LNCaP clone FGC (cell line): ENCODE measurements around the gene MCRIP1.

ENCODE experiments used
- DNase-seq: peaks from one replicate; pipeline ENCODE4 v3.0.0-alpha.2; 2011; ENCODE audit warnings: low read depth
- H3K4me3 ChIP-seq: 2 replicates; pipeline ENCODE4 v1.5.1; 2011; ENCODE audit warnings: mild to moderate bottlenecking, low read depth, low read length, control low read depth
- TF ChIP-seq, protein P1 (sequence below): IDR thresholded peaks from 2 replicates; pipeline ENCODE4 v1.5.1; 2012; ENCODE audit warnings: mild to moderate bottlenecking; ENCODE audit not compliant: control insufficient read depth, insufficient read depth; ENCODE audit errors: extremely low read depth

MCRIP1 gene

DNA sequence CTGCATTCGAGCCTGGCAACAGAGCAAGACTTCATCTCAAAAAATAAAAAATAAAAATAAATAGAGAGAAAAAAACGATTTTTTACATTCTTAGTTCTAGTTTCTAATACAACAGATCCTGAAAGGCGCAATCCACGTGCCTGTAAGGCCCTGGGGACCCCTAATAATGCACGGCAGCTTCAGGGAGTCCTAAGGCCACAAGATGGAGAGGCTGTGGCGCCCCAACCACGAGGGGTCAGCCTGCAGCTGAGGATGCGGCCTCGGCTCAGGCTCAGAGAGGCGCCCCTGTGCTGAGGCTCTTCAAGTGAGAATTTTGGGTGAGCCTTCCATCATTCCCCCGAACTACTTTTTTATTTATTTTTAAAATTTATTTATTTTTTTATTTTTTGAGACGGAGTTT, 16.4 kb upstream of the MCRIP1 start:
- TF ChIP-seq, protein P1, sequence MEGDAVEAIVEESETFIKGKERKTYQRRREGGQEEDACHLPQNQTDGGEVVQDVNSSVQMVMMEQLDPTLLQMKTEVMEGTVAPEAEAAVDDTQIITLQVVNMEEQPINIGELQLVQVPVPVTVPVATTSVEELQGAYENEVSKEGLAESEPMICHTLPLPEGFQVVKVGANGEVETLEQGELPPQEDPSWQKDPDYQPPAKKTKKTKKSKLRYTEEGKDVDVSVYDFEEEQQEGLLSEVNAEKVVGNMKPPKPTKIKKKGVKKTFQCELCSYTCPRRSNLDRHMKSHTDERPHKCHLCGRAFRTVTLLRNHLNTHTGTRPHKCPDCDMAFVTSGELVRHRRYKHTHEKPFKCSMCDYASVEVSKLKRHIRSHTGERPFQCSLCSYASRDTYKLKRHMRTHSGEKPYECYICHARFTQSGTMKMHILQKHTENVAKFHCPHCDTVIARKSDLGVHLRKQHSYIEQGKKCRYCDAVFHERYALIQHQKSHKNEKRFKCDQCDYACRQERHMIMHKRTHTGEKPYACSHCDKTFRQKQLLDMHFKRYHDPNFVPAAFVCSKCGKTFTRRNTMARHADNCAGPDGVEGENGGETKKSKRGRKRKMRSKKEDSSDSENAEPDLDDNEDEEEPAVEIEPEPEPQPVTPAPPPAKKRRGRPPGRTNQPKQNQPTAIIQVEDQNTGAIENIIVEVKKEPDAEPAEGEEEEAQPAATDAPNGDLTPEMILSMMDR: no peak
- H3K4me3 ChIP-seq: no peak overlapping the region
- DNase-seq: no peak

DNA sequence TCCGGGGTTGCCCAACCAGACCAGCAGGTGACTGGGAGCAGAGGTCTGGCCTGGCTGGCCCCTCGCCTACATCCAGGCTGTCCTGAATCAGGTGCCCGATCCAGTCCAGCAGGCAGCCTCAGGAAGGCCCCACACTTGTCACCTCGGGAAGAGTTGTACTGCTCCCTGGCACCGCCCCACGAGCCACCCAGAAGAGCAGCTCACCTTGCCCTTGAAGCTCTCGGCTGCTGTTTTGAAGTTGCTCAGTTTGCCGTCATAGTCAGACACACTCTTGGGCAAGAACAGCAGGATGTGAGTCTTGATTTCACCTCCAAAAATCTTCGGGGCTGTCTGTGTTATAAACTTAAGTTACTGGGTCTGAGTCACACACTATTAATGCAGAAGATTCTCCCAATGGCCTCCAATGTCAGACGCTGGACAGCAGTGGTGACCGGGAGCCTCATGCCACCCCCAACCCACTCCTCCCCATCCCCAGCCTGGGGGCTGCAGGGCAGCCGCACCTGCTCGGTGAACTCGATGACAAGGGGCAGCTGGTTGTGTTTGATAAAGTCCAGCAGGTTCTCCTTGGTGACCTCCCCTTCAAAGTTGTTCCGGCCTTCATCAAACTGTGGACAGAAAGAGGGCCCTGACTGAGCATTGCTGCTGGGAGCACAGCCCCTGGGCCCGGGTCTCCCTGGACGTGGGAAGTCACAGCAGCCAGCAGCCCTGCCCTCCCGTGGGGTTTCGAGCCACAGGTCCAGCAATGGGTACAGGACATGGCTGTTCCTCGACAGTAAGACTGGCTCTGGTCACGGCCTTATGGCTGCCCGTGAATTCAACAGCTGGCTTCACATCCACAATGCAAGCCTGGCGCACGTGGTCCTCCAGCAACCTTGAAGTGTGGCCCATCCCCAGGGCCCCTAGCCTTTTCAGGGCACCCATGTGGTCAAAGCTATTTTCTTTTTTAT, 13.9 kb upstream of the MCRIP1 start:
- TF ChIP-seq, protein P1: no peak
- H3K4me3 ChIP-seq: no peak overlapping the region
- DNase-seq: peak; percentile 84

GRCh38 chr17:81845881-81846742, 13.0 kb upstream of the MCRIP1 start:
- TF ChIP-seq, protein P1: no peak
- no peak overlapping the region for H3K4me3 ChIP-seq
- no peak for DNase-seq

DNA sequence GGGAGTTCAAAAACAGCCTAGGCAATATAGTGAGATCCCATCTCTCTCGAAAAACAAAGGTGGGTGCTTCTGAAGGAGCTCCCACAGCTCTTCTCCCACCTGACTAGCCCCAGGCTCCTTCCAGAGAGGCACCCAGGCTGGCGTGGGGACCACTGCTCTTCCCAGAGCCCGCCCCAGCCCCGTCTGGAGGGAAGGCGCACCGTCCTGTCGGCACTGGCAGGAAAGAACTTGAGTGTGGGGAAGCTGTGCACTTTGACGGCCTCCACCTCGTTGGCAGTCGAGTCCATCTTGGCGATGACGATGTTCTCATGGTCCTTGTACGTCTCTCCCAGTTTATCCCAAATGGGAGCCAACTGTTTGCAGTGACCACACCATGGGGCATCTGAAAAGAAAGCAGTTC, 12.3 kb upstream of the MCRIP1 start:
- TF ChIP-seq, protein P1: no peak
- no peak for DNase-seq
- no peak overlapping the region for H3K4me3 ChIP-seq

DNA sequence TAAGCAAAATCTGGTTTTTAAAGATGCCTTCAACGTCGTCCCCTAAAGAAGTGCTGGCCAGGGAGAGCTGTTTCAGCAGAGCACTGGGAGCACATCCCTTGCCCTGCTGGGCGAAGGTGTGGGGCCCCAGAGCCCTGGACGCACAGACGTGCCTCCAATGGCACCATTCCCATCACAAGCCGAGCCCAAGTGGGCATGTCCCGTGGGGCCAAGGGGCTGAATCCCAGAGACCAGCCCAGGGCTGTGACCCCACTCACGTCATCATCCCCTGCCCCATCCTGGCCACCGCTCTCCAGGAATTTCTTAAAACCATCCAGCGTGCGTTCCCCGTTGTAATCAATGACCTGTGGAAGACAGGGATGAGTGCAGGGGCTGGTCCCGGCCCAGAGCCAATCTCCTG, 11.8 kb upstream of the MCRIP1 start:
- TF ChIP-seq, protein P1: no peak
- DNase-seq: no peak
- no peak overlapping the region for H3K4me3 ChIP-seq

GRCh38 chr17:81844327-81844851, 11.3 kb upstream of the MCRIP1 start:
- TF ChIP-seq, protein P1: no peak
- no peak overlapping the region for H3K4me3 ChIP-seq
- DNase-seq: no peak
